K562 (cell line): ENCODE measurements around the gene UBE2S. TPM values are rescaled to one million over a fixed set of nuclear protein-coding genes. Genes with fewer than 3 reads are reported as not detected.

Source experiments
- CEBPB ChIP-seq: fragments of 450-650 bp; IDR thresholded peaks from 2 replicates; pipeline ENCODE4 v1.6.1; 2016; ENCODE audit warnings: missing genetic modification characterization, missing compliant biosample characterization
- CTBP1 ChIP-seq: fragments of 450-650 bp; IDR thresholded peaks from 2 replicates; pipeline ENCODE4 v1.6.1; 2016; ENCODE audit warnings: borderline replicate concordance
- CXXC5 ChIP-seq: fragments of 250-450 bp; sonication (Bioruptor Pico); IDR thresholded peaks from 2 replicates; pipeline ENCODE4 v1.8.0; 2022; ENCODE audit warnings: inconsistent platforms, mild to moderate bottlenecking, moderate library complexity
- EGR1 ChIP-seq: fragments of 450-650 bp; conservative IDR thresholded peaks from 2 replicates; pipeline ENCODE4 v1.6.1; 2017; ENCODE audit warnings: mild to moderate bottlenecking
- EZH2 ChIP-seq: IDR thresholded peaks from 2 replicates; pipeline ENCODE4 v1.6.1; 2012; ENCODE audit warnings: low read depth, mild to moderate bottlenecking, inconsistent platforms, low read length, borderline replicate concordance
- FIP1L1 ChIP-seq: fragments of 200-400 bp; formaldehyde crosslinking; IDR thresholded peaks from 2 replicates; pipeline ENCODE4 v1.6.1; 2018; ENCODE audit warnings: mild to moderate bottlenecking, low read depth, low read length; ENCODE audit not compliant: poor library complexity, severe bottlenecking
- FOXA1 ChIP-seq: fragments of 450-650 bp; IDR thresholded peaks from 2 replicates; pipeline ENCODE4 v1.6.1; 2016; ENCODE audit warnings: mild to moderate bottlenecking, borderline replicate concordance
- FOXJ2 ChIP-seq: fragments of 200-800 bp; sonication (Bioruptor generic); IDR thresholded peaks from 2 replicates; pipeline ENCODE4 v1.6.1; 2016; ENCODE audit warnings: missing genetic modification characterization, missing compliant biosample characterization
- FOXK2 ChIP-seq, 2 experiments: fragments of 450-650 bp; IDR thresholded peaks in 1 of 2; conservative IDR thresholded peaks in 1 of 2; 2 replicates each; pipeline ENCODE4 v1.6.1; 2016; ENCODE audit warnings: low read depth in 2 of 2, mild to moderate bottlenecking in 1 of 2
- GABPA ChIP-seq: fragments of 200-800 bp; sonication (Bioruptor generic); conservative IDR thresholded peaks from 2 replicates; pipeline ENCODE4 v1.6.1; 2016; ENCODE audit warnings: low read depth, missing genetic modification characterization, missing compliant biosample characterization
- GATAD2B ChIP-seq: fragments of 450-650 bp; IDR thresholded peaks from 2 replicates; pipeline ENCODE4 v1.6.1; 2017; ENCODE audit warnings: mild to moderate bottlenecking, borderline replicate concordance
- KDM5B ChIP-seq: fragments of 200-600 bp; sonication (generic); IDR thresholded peaks from 2 replicates; pipeline ENCODE4 v1.6.1; 2012; ENCODE audit warnings: low read depth, mild to moderate bottlenecking, moderate library complexity, low read length, control low read depth, inconsistent platforms; ENCODE audit not compliant: insufficient replicate concordance
- MBD2 ChIP-seq: sonication (generic); IDR thresholded peaks from 2 replicates; pipeline ENCODE4 v1.6.1; 2016; ENCODE audit warnings: low read depth, borderline replicate concordance
- POLR2H ChIP-seq: IDR thresholded peaks from 2 replicates; pipeline ENCODE4 v1.6.1; 2016; ENCODE audit warnings: missing genetic modification characterization, low read depth, mild to moderate bottlenecking, control low read depth, missing compliant biosample characterization, moderate library complexity
- POU5F1 ChIP-seq: fragments of 150-350 bp; IDR thresholded peaks from 2 replicates; pipeline ENCODE4 v1.6.1; 2014; ENCODE audit warnings: borderline replicate concordance, low read length, low read depth, mild to moderate bottlenecking; ENCODE audit not compliant: partially characterized antibody
- PTRF ChIP-seq: fragments of 450-650 bp; IDR thresholded peaks from 2 replicates; pipeline ENCODE4 v1.6.1; 2016; ENCODE audit warnings: mild to moderate bottlenecking, missing genetic modification characterization, missing compliant biosample characterization
- SIN3A ChIP-seq, 2 experiments: fragments of 150-350 bp in 1 of 2; IDR thresholded peaks; 2 replicates each; pipeline ENCODE4 v1.6.1; 2011 to 2016; ENCODE audit warnings: borderline replicate concordance in 2 of 2, low read depth in 2 of 2, low read length in 2 of 2, mild to moderate bottlenecking in 2 of 2, moderate library complexity in 2 of 2; ENCODE audit not compliant: control insufficient read depth in 1 of 2
- SMARCA5 ChIP-seq: fragments of 450-650 bp; IDR thresholded peaks from 2 replicates; pipeline ENCODE4 v1.6.1; 2016
- SREBF1 ChIP-seq: fragments of 150-350 bp; IDR thresholded peaks from 2 replicates; pipeline ENCODE4 v1.6.1; 2014; ENCODE audit warnings: antibody characterized with exemption, low read depth, low read length, borderline replicate concordance
- TFAM ChIP-seq: fragments of 250-450 bp; sonication (Bioruptor Pico); conservative IDR thresholded peaks from 2 replicates; pipeline ENCODE4 v1.5.0; 2021; ENCODE audit warnings: mild to moderate bottlenecking, moderate library complexity
- ZFP30 ChIP-seq: fragments of 250-450 bp; sonication (Bioruptor Pico); IDR thresholded peaks from 2 replicates; pipeline ENCODE4 v1.8.0; 2022; ENCODE audit warnings: moderate library complexity, mild to moderate bottlenecking, inconsistent platforms, borderline replicate concordance
- ZNF12 ChIP-seq: sonication (generic); formaldehyde crosslinking; IDR thresholded peaks from 2 replicates; pipeline ENCODE4 v1.4.0; 2020; ENCODE audit warnings: mild to moderate bottlenecking, missing genetic modification reagents
- ZNF3 ChIP-seq: fragments of 250-450 bp; sonication (Bioruptor Pico); IDR thresholded peaks from 2 replicates; pipeline ENCODE4 v1.5.0; 2021; ENCODE audit warnings: mild to moderate bottlenecking, moderate library complexity
- ZNF77 ChIP-seq: fragments of 250-450 bp; sonication (Bioruptor Pico); IDR thresholded peaks from 2 replicates; pipeline ENCODE4 v1.5.0; 2020
- polyA plus RNA-seq, 8 experiments: library from polyadenylated mRNA; depleted of rRNA in 4 of 8; stranded (reverse) in 5 of 8; unstranded in 3 of 8; fragments of >200 nt; fragmentation: Nextera tagmentation in 2 of 8; fragmentation: Illumina TruSeq in 1 of 8; extraction: Ambion mirVana in 2 of 8; extraction: Trizol in 1 of 8; gene quantifications; 2 replicates each; pipeline versions ENCODE4 v1.2.1 to v1.2.3, GENCODE V29; 2011 to 2014; ENCODE audit warnings: inconsistent platforms in 1 of 8, missing spikeins in 1 of 8
- total RNA-seq, 7 experiments: library from RNA; depleted of rRNA in 6 of 7; stranded (reverse); fragments of >200 nt in 6 of 7; fragmentation: Illumina TruSeq in 2 of 7; extraction: Trizol in 2 of 7; gene quantifications; 2 replicates each; pipeline versions ENCODE4 v1.2.1 to v1.2.3, GENCODE V29; 2011 to 2021; ENCODE audit warnings: low replicate concordance in 1 of 7
- TF ChIP-seq, protein P1 (sequence below): IDR thresholded peaks from 2 replicates; pipeline ENCODE4 v1.6.1; 2012; ENCODE audit warnings: low read depth, low read length, improper control_type of control experiment, borderline replicate concordance
- TF ChIP-seq, protein P2 (sequence below): sonication (generic); formaldehyde crosslinking; IDR thresholded peaks from 2 replicates; pipeline ENCODE4 v1.8.1; 2023; ENCODE audit warnings: mild to moderate bottlenecking, missing genetic modification reagents

Gene UBE2S
- total and polyA plus RNA-seq, 9 of the 15 experiments (the other 6 are each of a cell fraction or from before 2014, with no cell fraction given) = 1.5 to 1,305 (median 157) TPM

DNA sequence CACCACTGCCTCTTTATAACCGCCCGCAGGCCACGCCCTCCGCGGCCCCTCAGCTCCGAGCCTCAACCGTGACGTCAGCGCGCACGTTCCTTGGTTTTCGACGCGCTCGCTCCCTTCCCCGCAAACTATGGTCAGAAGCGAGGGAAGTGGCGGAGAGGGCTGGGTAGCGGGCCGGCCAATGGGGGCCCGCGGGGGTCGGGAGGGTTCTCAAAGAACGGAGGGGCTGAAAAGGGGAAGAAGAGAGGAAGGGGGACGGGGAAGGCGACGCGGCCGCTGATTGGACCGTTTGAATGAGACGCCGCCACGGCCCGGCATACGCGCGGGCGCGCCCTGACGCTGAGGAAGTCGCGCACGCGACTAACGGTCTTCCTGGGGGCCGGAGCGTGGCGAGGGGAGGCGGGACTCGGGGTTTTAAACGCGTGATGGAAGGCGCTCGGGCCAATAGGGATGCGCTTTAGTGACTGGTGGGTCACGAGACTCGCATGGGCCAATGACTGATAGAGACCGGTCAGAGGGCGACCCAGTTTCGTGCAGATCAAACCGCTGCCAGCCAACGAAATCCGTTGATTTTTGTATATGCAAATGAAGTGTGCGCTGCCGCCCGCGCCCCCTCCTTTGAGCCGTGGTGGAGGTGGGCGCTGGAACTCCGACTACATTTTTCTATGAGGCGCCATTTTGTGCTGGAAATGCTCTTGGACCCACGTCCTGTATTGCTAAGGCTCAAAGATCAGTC, 378 bp upstream of the UBE2S start (continued):
- TF ChIP-seq FIP1L1 = no peak
- TF ChIP-seq CEBPB (tag) = no peak
- TF ChIP-seq SIN3A (IDR thresholded peaks at IDR 0.05; ENCODE audit: borderline replicate concordance in 2 of 2, control insufficient read depth in 1 of 2, low read depth in 2 of 2, low read length in 2 of 2) = no peak
- TF ChIP-seq, protein P1, sequence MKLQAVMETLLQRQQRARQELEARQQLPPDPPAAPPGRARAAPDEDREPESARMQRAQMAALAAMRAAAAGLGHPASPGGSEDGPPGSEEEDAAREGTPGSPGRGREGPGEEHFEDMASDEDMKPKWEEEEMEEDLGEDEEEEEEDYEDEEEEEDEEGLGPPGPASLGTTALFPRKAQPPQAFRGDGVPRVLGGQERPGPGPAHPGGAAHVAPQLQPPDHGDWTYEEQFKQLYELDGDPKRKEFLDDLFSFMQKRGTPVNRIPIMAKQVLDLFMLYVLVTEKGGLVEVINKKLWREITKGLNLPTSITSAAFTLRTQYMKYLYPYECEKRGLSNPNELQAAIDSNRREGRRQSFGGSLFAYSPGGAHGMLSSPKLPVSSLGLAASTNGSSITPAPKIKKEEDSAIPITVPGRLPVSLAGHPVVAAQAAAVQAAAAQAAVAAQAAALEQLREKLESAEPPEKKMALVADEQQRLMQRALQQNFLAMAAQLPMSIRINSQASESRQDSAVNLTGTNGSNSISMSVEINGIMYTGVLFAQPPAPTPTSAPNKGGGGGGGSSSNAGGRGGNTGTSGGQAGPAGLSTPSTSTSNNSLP = no peak
- peak; percentile 80; the same call in 1 of the 2 replicates for TF ChIP-seq GATAD2B
- peak; percentile 100 for TF ChIP-seq CXXC5 (CRISPR knock-in tag)
- peak; percentile 69; the same call in 1 of the 2 replicates for TF ChIP-seq CTBP1
- no peak for TF ChIP-seq FOXJ2
- TF ChIP-seq POU5F1 = no peak
- TF ChIP-seq, protein P2, sequence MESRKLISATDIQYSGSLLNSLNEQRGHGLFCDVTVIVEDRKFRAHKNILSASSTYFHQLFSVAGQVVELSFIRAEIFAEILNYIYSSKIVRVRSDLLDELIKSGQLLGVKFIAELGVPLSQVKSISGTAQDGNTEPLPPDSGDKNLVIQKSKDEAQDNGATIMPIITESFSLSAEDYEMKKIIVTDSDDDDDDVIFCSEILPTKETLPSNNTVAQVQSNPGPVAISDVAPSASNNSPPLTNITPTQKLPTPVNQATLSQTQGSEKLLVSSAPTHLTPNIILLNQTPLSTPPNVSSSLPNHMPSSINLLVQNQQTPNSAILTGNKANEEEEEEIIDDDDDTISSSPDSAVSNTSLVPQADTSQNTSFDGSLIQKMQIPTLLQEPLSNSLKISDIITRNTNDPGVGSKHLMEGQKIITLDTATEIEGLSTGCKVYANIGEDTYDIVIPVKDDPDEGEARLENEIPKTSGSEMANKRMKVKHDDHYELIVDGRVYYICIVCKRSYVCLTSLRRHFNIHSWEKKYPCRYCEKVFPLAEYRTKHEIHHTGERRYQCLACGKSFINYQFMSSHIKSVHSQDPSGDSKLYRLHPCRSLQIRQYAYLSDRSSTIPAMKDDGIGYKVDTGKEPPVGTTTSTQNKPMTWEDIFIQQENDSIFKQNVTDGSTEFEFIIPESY (CRISPR knock-in tag) = peak; percentile 60; the same call in 1 of the 2 replicates
- TF ChIP-seq FOXA1 = no peak
- TF ChIP-seq PTRF = no peak
- peak; percentile 75 for TF ChIP-seq GABPA
- peak; percentile 89; the same call in 1 of the 2 replicates for TF ChIP-seq MBD2
- no peak for TF ChIP-seq ZNF77 (CRISPR knock-in tag)
- no peak for TF ChIP-seq SMARCA5
- no peak for TF ChIP-seq ZFP30
- TF ChIP-seq ZNF3 (CRISPR knock-in tag) = no peak
- TF ChIP-seq EGR1 = peak; percentile 67
- TF ChIP-seq POLR2H (tag) = peak; percentile 89
- TF ChIP-seq FOXK2 (conservative IDR thresholded peaks at IDR 0.05 in 1 of 2, IDR thresholded peaks at IDR 0.05 in 1 of 2; ENCODE audit: low read depth in 2 of 2) = peak in 1 of 2 experiments; percentile 67; a peak in 1 of 4 replicates
- TF ChIP-seq ZNF12 = peak; percentile 79
- TF ChIP-seq TFAM = no peak
- TF ChIP-seq KDM5B = no peak
- TF ChIP-seq SREBF1 = peak; percentile 90
- TF ChIP-seq EZH2 = no peak
